Activated naive CD4-positive, alpha-beta T cell treated with anti-CD3 and anti-CD28 coated beads, Interleukin-2, amount 10 ng/mL, durations not matched to agents 5 hours and 36 hours (primary cell): ENCODE data around the gene WDR46. TPM values are rescaled to one million over a fixed set of nuclear protein-coding genes. Genes with fewer than 3 reads are reported as not detected.

ENCODE experiments used
- microRNA-seq: library from miRNA; unstranded; fragments of <30 nt; microRNA quantifications from one replicate; pipeline ENCODE4 v1.2.0, GENCODE V29; 2022; ENCODE audit warnings: borderline microRNAs expressed, borderline replicate concordance
- total RNA-seq, 2 experiments: library from RNA; stranded (reverse); gene quantifications; one replicate each; pipeline ENCODE4 v1.2.3, GENCODE V29; 2021

Gene WDR46
- total RNA-seq, result 10 to 100 TPM; 47.0 to 47.8 TPM

GRCh38 chr6:33288921-33289783, at the start of gene WDR46, which contains the start of gene PFDN6:
Gene WDR46 (minus strand): TSS chr6:33289239. CDS start chr6:33289170, 69 bp downstream.
Gene PFDN6 (plus strand): TSS chr6:33289601. CDS start chr6:33289857, 256 bp downstream.

GRCh38 chr6:33317669-33318425, 28.8 kb upstream of the WDR46 start, which contains the start of gene ZBTB22:
Gene ZBTB22 (minus strand): TSS chr6:33317744. CDS start chr6:33316916, 828 bp downstream.

GRCh38 chr6:33313709-33314514, 24.9 kb upstream of the WDR46 start, which contains the start of gene TAPBP:
Gene TAPBP (minus strand): TSS chr6:33314078. CDS start chr6:33314041, 37 bp downstream.

GRCh38 chr6:33298773-33299236, 9.8 kb upstream of the WDR46 start, which contains the start of gene RGL2:
Gene RGL2 (minus strand): TSS chr6:33298942. CDS start chr6:33298610, 332 bp downstream.

GRCh38 chr6:33276864-33277662, 12.0 kb downstream of the WDR46 start, which contains the start of gene B3GALT4:
Gene B3GALT4 (plus strand): TSS chr6:33277123. CDS start chr6:33277420, 297 bp downstream.

GRCh38 chr6:33271468-33272274, 17.4 kb downstream of the WDR46 start, which contains the start of the genes RPS18 and VPS52:
Gene RPS18 (plus strand): TSS chr6:33272075. CDS start chr6:33272120, 45 bp downstream.
Gene VPS52 (minus strand): TSS chr6:33271876. CDS start chr6:33271675, 201 bp downstream.

Small RNA genes lying within 50 kb of the gene (microRNA-seq; reads per million reads assigned to microRNA genes)
- gene MIR6834, result not detected
- not detected for gene MIR6873

Other genes starting within 250 kb of the WDR46 start
- 10 to 100 TPM; 30.4 to 32.4 TPM for gene HLA-DPA1, start 215.6 kb downstream of the WDR46 start, total RNA-seq
- 10 to 100 TPM; 19.0 to 19.2 TPM for gene HLA-DPB1, start 213.2 kb downstream of the WDR46 start, total RNA-seq
- gene COL11A2, start 96.8 kb downstream of the WDR46 start, total RNA-seq, result under 1 TPM; 0.50 to 0.63 TPM
- gene RXRB, start 88.6 kb downstream of the WDR46 start, total RNA-seq, result 10 to 100 TPM; 49.6 to 49.7 TPM
- 10 to 100 TPM; 39.6 to 41.7 TPM for gene SLC39A7, start 88.4 kb downstream of the WDR46 start, total RNA-seq
- gene HSD17B8, start 84.6 kb downstream of the WDR46 start, total RNA-seq, result 10 to 100 TPM; 15.4 to 18.0 TPM
- 10 to 100 TPM; 37.6 to 37.7 TPM for gene RING1, start 80.7 kb downstream of the WDR46 start, total RNA-seq
- gene VPS52, start 17.4 kb downstream of the WDR46 start, total RNA-seq, result 10 to 100 TPM; 71.8 to 76.2 TPM
- 1,000 to 10,000 TPM; 3,258 to 3,316 TPM for gene RPS18, start 17.2 kb downstream of the WDR46 start, total RNA-seq
- gene B3GALT4, start 12.1 kb downstream of the WDR46 start, total RNA-seq, result 10 to 100 TPM; 23.3 to 23.9 TPM
- gene PFDN6, start 362 bp upstream of the WDR46 start, total RNA-seq, result 10 to 100 TPM; 55.1 to 57.3 TPM
- gene RGL2, start 9.7 kb upstream of the WDR46 start, total RNA-seq, result 10 to 100 TPM; 52.5 to 58.6 TPM
- gene TAPBP, start 24.8 kb upstream of the WDR46 start, total RNA-seq, result 100 to 1,000 TPM; 273 to 274 TPM
- 10 to 100 TPM; 19.4 to 21.9 TPM for gene ZBTB22, start 28.5 kb upstream of the WDR46 start, total RNA-seq
- gene DAXX, start 33.7 kb upstream of the WDR46 start, total RNA-seq, result 100 to 1,000 TPM; 108 to 111 TPM
- 100 to 1,000 TPM; 106 to 109 TPM for gene KIFC1, start 102.6 kb upstream of the WDR46 start, total RNA-seq
- 10 to 100 TPM; 46.7 to 52.7 TPM for gene PHF1, start 121.8 kb upstream of the WDR46 start, total RNA-seq
- 100 to 1,000 TPM; 197 to 215 TPM for gene CUTA, start 128.9 kb upstream of the WDR46 start, total RNA-seq
- gene SYNGAP1, start 130.8 kb upstream of the WDR46 start, total RNA-seq, result 10 to 100 TPM; 48.0 to 52.1 TPM
- 1 to 10 TPM; 6.5 to 7.1 TPM for gene ZBTB9, start 165.3 kb upstream of the WDR46 start, total RNA-seq